Activated CD4-positive, alpha-beta T cell treated with anti-CD3 and anti-CD28 coated beads, Interleukin-2, amount 10 ng/mL, durations not matched to agents 24 days and 14 days (primary cell): ENCODE data around the gene ZNF823. TPM values are rescaled to one million over a fixed set of nuclear protein-coding genes. Genes with fewer than 3 reads are reported as not detected.
"Not testable (repeated sequence)": the region's sequence is repeated elsewhere in the genome, so short reads cannot be mapped to it uniquely, and the experiment has no call there.

ENCODE experiments used
- DNase-seq: peaks from one replicate; pipeline ENCODE4 v3.0.0; 2022
- H3K27ac Mint-ChIP-seq: one replicate; pipeline ENCODE4 v1.8.0; 2022; ENCODE audit warnings: mild to moderate bottlenecking, mixed read lengths
- H3K27me3 Mint-ChIP-seq: one replicate; pipeline ENCODE4 v1.8.0; 2022; ENCODE audit warnings: mixed read lengths
- H3K36me3 Mint-ChIP-seq: one replicate; pipeline ENCODE4 v1.8.0; 2022; ENCODE audit warnings: low read depth, mild to moderate bottlenecking, mixed read lengths
- H3K4me1 Mint-ChIP-seq: one replicate; pipeline ENCODE4 v1.8.0; 2021; ENCODE audit warnings: mixed read lengths
- H3K4me3 Mint-ChIP-seq: one replicate; pipeline ENCODE4 v1.8.0; 2022; ENCODE audit warnings: mild to moderate bottlenecking, moderate library complexity, mixed read lengths
- H3K9me3 Mint-ChIP-seq: one replicate; pipeline ENCODE4 v1.8.0; 2021; ENCODE audit warnings: mixed read lengths
- intact Hi-C: fragments of 100-400 bp; cut with micrococcal nuclease; formaldehyde crosslinking; loops from one replicate; pipeline ENCODE4 v1.15.1; 2023
- total RNA-seq: library from RNA; stranded (reverse); gene quantifications from 2 replicates; pipeline ENCODE4 v1.2.3, GENCODE V29; 2022

ZNF823 gene
- 2.4 and 3.0 TPM in 2 replicates for total RNA-seq

GRCh38 chr19:11738746-11739620, at the start of gene ZNF823:
Gene ZNF823, minus strand, starts transcription at chr19:11738946. Its CDS starts 127 bp downstream, at chr19:11738819.
- H3K4me3 Mint-ChIP-seq: peak within 1 kb of the TSS; percentile 96

GRCh38 chr19:11787536-11787935, 48.8 kb upstream of the ZNF823 start:
- Mint-ChIP-seq H3K4me1 (no peaks in the 10 kb centered on the region), H3K27ac (no peak overlapping the region), H3K27me3 (no peaks in the 10 kb centered on the region), H3K9me3 (peaks cover 34% of the 10 kb centered on the region), H3K36me3 (peaks cover 21% of the 10 kb centered on the region), H3K4me3 (no peak overlapping the region)
- no peak for DNase-seq
- intact Hi-C loops: no loop called here

More at GRCh38 chr19:11738746-11739620, at the start of gene ZNF823:
- Mint-ChIP-seq H3K9me3 (peaks cover 14% of the 10 kb centered on the region), H3K4me1 (peaks cover 17% of the 10 kb centered on the region), H3K27me3 (peaks cover 8% of the 10 kb centered on the region), H3K27ac (peak within 1 kb of the TSS; percentile 86), H3K36me3 (peaks cover 16% of the 10 kb centered on the region)
- intact Hi-C loops: loop anchor here (1.0 kb wide), 1 partner anchor 28 kb away; no protein-coding TSS in a partner anchor
- peak; percentile 99 for DNase-seq

- no peak for DNase-seq
- Mint-ChIP-seq H3K4me1 (no peaks in the 10 kb centered on the region), H3K36me3 (peaks cover 44% of the 10 kb centered on the region), H3K27ac (no peak overlapping the region), H3K4me3 (no peak overlapping the region), H3K27me3 (no peaks in the 10 kb centered on the region), H3K9me3 (peaks cover 35% of the 10 kb centered on the region)
- intact Hi-C loops: no loop called here
Measured at GRCh38 chr19:11784356-11784755, 45.6 kb upstream of the ZNF823 start.

GRCh38 chr19:11783767-11784166, 45.0 kb upstream of the ZNF823 start:
- no peak for DNase-seq
- H3K4me1 Mint-ChIP-seq: no peaks in the 10 kb centered on the region
- peaks cover 35% of the 10 kb centered on the region for H3K9me3 Mint-ChIP-seq
- intact Hi-C loops: no loop called here
- no peaks in the 10 kb centered on the region for H3K27me3 Mint-ChIP-seq
- no peak overlapping the region for H3K27ac Mint-ChIP-seq
- H3K36me3 Mint-ChIP-seq: peaks cover 50% of the 10 kb centered on the region
- no peak overlapping the region for H3K4me3 Mint-ChIP-seq

- no peak overlapping the region for H3K4me3 Mint-ChIP-seq
- intact Hi-C loops: no loop called here
- peaks cover 37% of the 10 kb centered on the region for H3K9me3 Mint-ChIP-seq
- peaks cover 69% of the 10 kb centered on the region for H3K36me3 Mint-ChIP-seq
- H3K4me1 Mint-ChIP-seq: no peaks in the 10 kb centered on the region
- DNase-seq: no peak
- no peak overlapping the region for H3K27ac Mint-ChIP-seq
- H3K27me3 Mint-ChIP-seq: no peaks in the 10 kb centered on the region
Measured at GRCh38 chr19:11781295-11782057, 42.7 kb upstream of the ZNF823 start.

- intact Hi-C loops: no loop called here
- peaks cover 71% of the 10 kb centered on the region for H3K36me3 Mint-ChIP-seq
- H3K4me3 Mint-ChIP-seq: no peak overlapping the region
- H3K27ac Mint-ChIP-seq: no peak overlapping the region
- H3K4me1 Mint-ChIP-seq: no peaks in the 10 kb centered on the region
- DNase-seq: no peak
- peaks cover 39% of the 10 kb centered on the region for H3K9me3 Mint-ChIP-seq
- H3K27me3 Mint-ChIP-seq: no peaks in the 10 kb centered on the region
Measured at GRCh38 chr19:11780431-11781020, 41.8 kb upstream of the ZNF823 start.

GRCh38 chr19:11776669-11777068, 37.9 kb upstream of the ZNF823 start:
- H3K27ac Mint-ChIP-seq, intact Hi-C loops, DNase-seq, H3K4me3 Mint-ChIP-seq, H3K27me3 Mint-ChIP-seq, H3K4me1 Mint-ChIP-seq: not testable (repeated sequence)
- Mint-ChIP-seq H3K36me3 (peaks cover 58% of the 10 kb centered on the region), H3K9me3 (peaks cover 27% of the 10 kb centered on the region)

- H3K27ac Mint-ChIP-seq, DNase-seq, H3K4me3 Mint-ChIP-seq, H3K27me3 Mint-ChIP-seq, intact Hi-C loops: not testable (repeated sequence)
- Mint-ChIP-seq H3K4me1 (peaks cover 13% of the 10 kb centered on the region), H3K36me3 (peaks cover 36% of the 10 kb centered on the region), H3K9me3 (peaks cover 19% of the 10 kb centered on the region)
Measured at GRCh38 chr19:11771520-11771919, 32.8 kb upstream of the ZNF823 start.

- peaks cover 32% of the 10 kb centered on the region for H3K36me3 Mint-ChIP-seq
- intact Hi-C loops: loop anchor here (5.0 kb wide), 1 partner anchor 42 kb away; the partner anchor contains the start of gene ZNF440
- no peak overlapping the region for H3K4me3 Mint-ChIP-seq
- H3K4me1 Mint-ChIP-seq: peaks cover 15% of the 10 kb centered on the region
- H3K27me3 Mint-ChIP-seq: no peaks in the 10 kb centered on the region
- no peak for DNase-seq
- H3K9me3 Mint-ChIP-seq: peaks cover 19% of the 10 kb centered on the region
- H3K27ac Mint-ChIP-seq: no peak overlapping the region
Measured at GRCh38 chr19:11769995-11770394, 31.2 kb upstream of the ZNF823 start.

- Mint-ChIP-seq H3K9me3 (peaks cover 38% of the 10 kb centered on the region), H3K4me3 (peak overlapping the region; percentile 97), H3K4me1 (peaks cover 15% of the 10 kb centered on the region), H3K36me3 (peaks cover 32% of the 10 kb centered on the region), H3K27ac (peak overlapping the region; percentile 82), H3K27me3 (no peaks in the 10 kb centered on the region)
- intact Hi-C loops: loop anchor here (1.0 to 5.0 kb wide), 2 partner anchors 28 to 45 kb away; partner anchors contain the start of gene ZNF440
- DNase-seq: peak; percentile 65
Measured at GRCh38 chr19:11767633-11768133, 28.9 kb upstream of the ZNF823 start.

GRCh38 chr19:11766597-11767591, 28.1 kb upstream of the ZNF823 start, which contains the start of gene ZNF441:
Gene ZNF441, plus strand, starts transcription at chr19:11767000. Its CDS starts 194 bp downstream, at chr19:11767194.
- Mint-ChIP-seq H3K36me3 (peaks cover 27% of the 10 kb centered on the region), H3K4me1 (peaks cover 15% of the 10 kb centered on the region), H3K27me3 (no peaks in the 10 kb centered on the region), H3K4me3 (peak within 1 kb of the TSS; percentile 97), H3K27ac (peak within 1 kb of the TSS; percentile 96), H3K9me3 (peaks cover 44% of the 10 kb centered on the region)
- intact Hi-C loops: loop anchor here (1.0 to 5.0 kb wide), 2 partner anchors 28 to 45 kb away; partner anchors contain the start of gene ZNF440
- DNase-seq: peak; percentile 97

- H3K27me3 Mint-ChIP-seq: no peaks in the 10 kb centered on the region
- peaks cover 12% of the 10 kb centered on the region for H3K4me1 Mint-ChIP-seq
- no peak overlapping the region for H3K27ac Mint-ChIP-seq
- no peak overlapping the region for H3K4me3 Mint-ChIP-seq
- no peak for DNase-seq
- H3K9me3 Mint-ChIP-seq: peaks cover 48% of the 10 kb centered on the region
- peaks cover 6% of the 10 kb centered on the region for H3K36me3 Mint-ChIP-seq
- intact Hi-C loops: no loop called here
Measured at GRCh38 chr19:11763611-11764010, 24.9 kb upstream of the ZNF823 start.
